COR-L47 (cell line): ENCODE measurements around the gene TPRG1L.
A peak's percentile ranks its signal among the peaks of the same experiment; 100 is the strongest.
"Not testable (repeated sequence)": the region's sequence is repeated elsewhere in the genome, so short reads cannot be mapped to it uniquely, and the experiment has no call there.

ENCODE experiments used
- DNase-seq: peaks from one replicate; lab custom pipeline; 2025; lab: John Stamatoyannopoulos, UW

TPRG1L gene

DNA sequence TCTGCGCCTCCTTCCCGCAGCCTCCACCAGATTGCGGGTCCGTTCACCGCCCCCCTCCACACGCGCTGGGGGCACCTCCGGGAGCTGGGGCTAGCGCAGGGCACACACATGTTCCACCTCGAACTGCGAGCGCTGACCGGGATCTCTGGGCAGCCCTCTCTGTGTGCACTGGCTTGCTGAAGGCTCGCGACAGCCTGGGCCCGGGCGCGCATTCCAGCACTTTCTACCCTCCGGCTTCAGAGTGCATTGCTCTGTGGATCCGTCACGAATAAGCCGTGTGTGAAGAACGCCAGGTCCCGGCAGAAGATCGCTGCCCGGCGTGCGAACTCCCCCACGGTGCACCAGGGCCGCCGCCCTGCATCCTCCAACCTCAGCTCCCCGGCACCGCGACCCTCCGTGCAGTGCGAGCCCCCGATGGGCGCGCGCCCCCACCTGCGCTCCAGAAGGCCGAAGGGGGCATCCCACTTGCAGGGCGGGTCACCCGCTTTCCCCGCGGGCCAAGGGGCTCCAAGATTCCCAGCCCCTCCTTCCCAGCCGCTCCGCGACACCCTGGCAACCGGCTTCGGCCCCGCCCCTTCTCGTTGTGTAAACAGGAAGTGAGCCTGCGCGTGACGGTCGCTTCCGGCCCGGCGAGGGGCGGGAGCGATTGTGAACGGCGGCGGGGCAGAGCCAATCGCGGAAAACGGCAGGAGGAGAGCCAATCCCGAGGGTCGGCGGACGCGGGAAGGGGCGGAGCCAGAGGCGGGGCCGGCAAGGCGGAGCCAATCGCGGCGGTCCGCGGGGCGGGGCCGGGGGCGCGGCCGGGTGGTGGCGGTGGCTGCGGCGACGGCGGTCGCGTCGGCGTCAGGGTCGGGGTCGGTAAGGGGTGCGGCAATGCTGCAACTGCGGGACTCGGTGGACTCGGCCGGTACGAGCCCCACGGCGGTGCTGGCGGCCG is at the start of gene TPRG1L:
TSS of gene TPRG1L (plus strand) at position 816 of the 937 bp plus-strand sequence. CDS start at position 874, 58 bp downstream.
- DNase-seq: peak; percentile 97

DNA sequence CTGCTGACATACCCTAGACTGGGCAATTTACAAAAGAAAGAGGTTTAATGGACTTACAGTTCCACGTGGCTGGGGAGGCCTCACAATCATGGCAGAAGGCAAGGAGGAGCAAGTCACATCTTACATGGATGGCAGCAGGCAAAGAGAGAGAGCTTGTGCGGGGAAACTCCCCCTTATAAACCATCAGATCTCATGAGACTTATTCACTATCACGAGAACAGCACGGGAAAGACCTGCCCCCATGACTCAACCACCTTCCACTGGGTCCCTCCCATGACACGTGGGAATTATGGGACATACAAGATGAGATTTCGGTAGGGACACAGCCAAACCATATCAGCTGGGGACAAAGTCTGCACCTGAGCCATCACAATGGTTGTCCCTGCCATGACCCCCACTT is 49.3 kb upstream of the TPRG1L start:
- not testable (repeated sequence) for DNase-seq

DNA sequence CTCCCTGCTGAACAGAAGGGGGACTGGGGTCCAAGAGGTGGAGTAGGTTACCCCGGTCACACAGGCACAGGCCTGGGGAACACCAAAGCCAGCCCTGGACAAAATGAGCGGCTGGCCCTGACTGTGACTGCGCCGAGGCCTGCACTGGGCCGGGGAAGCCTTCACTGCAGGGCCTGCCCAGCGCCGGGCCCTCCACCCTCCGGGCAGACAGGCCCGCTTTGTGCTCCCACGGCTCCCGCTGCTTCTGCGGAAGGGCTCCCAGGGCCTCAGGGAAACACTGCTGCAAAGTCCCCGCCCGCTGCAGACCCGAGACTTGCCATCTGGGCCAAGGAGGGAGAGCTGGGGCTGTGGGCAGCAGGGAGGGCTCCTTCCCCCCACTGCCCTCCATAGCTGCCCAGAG is 48.8 kb upstream of the TPRG1L start:
- DNase-seq: no peak

DNA sequence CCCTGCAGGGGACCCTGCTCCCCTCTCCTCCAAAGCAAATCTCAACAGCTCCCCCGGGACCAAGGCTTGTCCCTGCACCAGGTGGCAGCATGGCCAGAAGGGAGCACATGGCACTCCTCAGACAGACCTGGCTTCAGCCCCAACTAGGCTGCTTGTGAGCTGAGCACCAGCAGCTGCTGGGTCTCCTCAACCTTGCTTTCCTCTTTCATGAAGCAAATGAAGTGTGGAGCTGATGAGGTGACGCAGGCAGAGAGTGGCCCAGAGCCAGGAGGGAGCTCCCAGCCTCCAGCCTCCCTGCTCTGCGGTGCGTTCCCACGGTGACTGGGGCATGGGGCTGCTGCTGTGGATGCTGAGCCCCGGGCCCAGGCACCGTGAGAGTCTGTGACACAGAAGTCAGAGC is 47.5 kb upstream of the TPRG1L start:
- DNase-seq: no peak

DNA sequence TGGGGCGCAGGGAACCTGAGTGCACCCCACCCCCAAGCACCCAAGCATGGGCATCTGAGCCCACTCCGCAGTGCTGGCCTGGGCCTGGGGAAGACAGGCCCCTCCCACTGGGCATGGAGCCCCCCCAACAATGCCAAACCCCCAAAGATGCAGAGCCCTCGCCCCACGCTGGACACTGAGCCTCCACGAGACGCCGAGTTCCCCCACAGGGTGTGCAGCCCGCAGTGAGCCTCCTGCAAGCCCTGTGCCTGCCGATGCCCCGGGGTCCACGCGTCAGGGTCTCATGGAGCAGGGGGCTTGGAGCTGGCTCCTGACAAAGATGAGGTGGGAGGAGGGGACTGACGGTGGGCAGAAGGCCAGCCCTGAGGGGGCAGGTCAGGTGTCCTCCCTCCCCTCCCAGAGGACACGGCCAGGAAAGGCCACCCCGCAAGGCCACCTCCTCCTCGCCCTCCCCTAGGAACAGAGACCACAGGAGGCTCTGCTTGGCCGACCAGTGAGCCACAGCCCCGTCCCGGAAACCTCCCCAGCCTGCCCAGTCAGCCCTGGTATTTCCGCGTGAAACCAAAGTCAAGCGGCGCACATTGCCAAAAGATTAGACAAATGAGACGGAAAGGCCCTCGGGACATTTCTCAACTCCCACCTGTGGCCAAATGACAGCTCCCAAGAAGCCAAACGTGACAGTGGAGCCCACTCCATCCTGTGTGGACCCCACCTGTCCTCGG is 46.9 kb upstream of the TPRG1L start:
- DNase-seq: no peak

DNA sequence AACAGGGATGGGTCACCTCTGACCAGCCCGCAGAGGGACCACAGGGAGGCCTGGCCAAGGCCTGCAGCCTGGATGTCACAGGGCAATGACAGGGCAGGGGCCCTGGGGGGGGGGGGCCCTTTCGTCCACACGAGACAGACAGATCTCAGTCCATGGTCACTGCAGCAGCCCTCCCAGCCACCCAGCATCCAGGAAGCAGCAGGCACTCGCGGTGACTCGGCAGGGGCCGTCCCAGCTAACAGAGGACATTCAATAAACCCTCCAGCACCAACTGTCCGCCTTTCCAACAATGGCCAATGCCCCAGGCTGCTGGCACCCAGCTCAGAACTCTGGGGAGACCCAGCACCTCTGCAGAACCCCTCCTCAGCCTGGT is 46.4 kb upstream of the TPRG1L start:
- no peak for DNase-seq

DNA sequence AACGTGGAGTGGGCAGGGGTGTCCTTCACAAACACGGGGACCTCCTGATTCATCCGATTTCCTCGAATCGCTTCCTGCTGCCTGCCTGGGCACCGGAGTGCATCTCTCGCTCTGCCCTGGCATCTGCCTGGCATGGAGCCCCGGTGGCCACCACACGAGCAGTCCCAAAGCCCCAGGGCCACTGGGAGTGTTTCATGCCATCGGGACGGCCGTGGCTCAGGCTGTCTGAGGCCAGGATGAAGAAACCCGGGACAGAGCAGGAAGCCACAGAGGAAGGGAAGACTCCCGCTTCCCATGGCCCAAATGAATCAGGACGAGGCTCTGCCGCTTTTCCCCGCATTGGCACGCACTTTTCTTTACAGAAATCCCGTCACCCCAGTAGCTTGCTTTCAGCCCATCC is 45.9 kb upstream of the TPRG1L start:
- DNase-seq: no peak

DNA sequence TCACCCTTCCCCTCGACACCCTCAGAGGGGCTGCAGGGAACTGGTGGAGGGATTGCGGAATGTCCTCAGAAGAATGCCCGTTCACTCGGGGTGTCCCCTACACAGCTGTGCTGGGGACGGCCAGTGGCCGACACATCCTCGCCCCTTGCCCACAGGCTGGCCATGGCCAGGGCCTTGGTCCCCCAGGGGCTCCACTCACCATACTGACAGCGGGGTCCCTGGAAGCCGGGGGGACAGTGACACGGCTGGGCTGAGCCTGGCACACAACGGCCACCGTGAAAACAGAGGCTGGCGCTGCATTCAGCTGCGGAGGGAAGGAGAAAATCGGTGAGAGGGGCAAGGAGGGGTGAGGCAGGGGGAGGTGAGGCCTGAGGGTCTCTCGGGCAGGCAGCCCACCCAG is 45.2 kb upstream of the TPRG1L start:
- no peak for DNase-seq

DNA sequence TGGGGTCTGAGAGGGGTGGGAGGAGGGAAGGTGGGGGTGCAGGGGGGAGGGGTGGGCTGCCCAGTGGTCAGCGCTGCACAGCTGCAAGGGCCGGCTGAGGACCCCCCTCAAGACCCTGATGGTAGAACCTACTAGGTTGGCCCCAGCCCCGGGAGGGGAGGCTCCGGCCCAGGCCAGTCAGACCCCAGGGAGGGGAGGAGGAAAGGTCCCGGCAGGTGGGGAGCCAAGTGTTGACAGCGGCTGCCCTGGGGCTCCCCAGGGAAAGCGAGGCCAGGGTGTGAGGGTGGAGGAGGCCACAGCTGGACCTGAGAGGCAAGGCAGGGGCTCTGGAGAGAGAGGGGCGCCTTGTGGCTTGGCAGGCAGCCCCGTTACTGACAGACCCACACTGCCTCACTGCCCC is 44.6 kb upstream of the TPRG1L start:
- DNase-seq: no peak

DNA sequence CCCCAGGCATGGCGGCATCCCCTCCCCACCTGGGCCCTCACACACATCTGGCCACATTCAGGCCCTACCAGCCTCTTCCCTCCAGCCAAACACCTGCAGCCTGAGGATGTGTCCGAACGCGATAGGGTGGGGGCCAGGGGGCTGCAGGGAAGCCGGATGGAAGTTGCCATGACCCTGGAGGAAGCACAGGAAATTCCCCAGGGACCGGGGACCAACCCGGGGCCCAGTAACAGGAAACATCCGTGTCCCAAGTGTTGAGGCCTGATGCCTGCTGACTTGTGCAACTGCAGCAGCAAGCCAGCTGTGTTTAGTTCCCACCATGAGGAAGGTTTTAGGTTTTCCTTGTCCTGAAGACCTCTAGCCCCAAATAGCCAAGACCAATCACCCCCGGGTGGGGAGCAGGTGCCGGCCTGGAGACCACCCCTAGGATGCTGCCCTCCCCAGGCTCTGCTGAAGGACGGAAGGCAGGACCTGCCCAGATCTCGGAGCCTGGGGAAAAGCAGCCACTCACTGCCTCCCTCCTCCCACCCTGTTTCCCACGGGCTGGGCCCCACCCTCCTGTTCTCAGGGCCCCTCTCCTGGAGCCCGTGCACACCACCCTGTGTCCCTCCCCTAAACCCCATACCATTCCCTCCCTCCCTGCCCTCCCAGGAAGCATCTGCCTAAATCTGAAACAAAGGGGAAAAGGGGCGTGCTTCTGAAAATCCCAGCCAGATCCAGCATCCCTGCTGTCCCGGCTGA is 43.3 kb upstream of the TPRG1L start:
- DNase-seq: no peak

DNA sequence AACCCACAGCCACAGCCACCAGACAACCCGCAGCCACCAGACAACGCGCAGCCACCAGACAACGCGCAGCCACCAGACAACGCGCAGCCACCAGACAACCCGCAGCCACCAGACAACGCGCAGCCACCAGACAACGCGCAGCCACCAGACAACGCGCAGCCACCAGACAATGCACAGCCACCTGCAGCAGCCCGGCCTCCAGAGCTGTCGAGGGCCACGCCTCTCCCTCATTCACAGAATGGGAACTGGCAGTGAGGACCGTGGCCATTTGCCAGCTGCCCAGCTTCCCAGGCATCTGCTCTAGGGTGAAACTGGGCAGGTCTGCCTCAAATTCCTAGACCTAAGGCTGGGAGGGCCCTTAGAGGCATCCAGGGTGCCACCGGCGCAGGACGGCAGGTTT is 41.1 kb upstream of the TPRG1L start:
- peak; percentile 74 for DNase-seq

DNA sequence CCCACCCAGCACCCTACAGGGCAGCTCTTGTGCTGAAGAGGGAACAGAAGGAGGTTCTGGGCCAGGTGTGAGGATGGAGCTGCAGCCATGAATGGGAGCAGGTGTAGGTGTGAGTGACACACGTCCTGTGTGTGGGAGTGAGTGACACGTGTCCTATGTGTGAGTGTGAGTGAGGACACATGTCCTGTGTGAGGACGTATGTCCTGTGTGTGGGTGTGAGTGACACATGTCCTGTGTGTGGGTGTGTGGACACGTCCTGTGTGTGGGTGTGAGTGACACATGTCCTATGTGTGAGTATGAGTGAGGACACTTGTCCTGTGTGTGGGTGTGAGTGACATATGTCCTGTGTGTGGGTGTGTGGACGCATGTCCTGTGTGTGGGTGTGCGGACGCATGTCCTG is 39.9 kb upstream of the TPRG1L start:
- no peak for DNase-seq

DNA sequence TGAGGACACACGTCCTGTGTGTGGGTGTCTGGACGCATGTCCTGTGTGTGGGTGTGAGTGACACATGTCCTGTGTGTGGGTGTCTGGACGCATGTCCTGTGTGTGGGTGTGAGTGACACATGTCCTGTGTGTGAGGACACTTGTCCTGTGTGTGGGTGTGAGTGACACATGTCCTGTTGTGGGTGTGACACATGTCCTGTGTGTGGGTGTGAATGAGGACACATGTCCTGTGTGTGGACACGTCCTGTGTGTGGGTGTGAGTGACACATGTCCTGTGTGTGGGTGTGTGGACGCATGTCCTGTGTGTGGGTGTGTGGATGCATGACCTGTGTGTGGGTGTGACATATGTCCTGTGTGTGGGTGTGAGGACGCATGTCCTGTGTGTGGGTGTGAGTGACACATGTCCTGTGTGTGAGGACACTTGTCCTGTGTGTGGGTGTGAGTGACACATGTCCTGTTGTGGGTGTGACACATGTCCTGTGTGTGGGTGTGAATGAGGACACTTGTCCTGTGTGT is 39.4 kb upstream of the TPRG1L start:
- not testable (repeated sequence) for DNase-seq

DNA sequence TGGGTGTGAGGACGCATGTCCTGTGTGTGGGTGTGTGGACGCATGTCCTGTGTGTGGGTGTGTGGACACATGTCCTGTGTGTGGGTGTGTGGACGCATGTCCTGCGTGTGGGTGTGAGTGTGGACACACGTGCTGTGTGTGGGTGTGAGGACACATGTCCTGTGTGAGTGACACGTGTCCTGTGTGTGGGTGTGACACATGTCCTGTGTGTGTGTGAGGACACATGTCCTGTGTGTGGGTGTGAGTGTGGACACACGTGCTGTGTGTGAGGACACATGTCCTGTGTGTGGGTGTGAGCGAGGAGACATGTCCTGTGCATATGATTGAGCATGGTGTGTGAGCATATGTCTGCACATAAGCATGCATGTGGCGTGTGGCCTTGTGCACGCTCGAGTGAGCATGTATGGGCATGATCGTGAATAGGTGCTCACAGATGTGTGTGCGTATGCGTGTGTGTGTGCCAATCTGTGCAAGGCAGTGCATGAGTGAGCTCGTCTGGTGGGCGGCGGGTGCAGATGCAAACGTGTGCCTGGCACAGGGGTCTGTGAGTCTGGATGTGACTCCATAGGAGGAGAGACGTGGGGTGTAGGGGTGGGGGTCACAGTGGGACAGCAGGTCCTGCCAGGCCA is 38.8 kb upstream of the TPRG1L start:
- no peak for DNase-seq

DNA sequence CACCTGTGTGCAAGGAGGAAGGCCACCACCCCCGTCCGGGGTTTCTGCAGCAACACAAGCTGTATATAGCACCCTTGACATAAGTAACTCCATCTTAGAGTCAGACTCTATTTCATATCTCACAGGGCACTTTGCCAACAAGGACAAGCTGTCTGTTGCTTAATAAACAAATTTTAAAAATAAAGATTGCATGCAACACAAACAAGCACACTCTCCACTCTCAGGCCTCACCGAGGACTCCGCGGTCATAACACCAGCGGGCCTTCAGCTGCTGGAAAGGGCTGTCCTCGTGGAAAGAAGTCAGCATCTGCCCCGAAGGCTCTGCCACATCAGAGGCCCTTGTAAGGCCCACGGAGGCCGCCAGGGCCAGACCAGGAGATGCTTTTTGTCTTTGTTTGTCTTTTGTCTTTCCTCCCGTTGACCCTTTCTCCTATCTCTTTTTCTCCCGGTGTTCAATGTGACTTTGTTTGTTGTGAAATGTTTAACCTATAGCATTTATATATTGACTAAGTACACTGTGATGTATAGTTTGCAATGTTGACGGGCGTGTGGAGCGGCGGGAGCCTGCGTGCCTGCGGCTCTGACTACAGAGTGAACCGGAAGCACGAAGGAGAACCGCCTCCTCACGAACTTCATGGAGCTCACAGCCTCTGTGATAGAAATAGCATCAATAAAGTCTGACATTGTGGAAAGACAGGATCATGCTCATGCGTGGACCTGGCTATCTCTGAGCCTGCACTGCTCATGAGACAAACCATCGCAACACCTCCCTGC is 37.6 kb upstream of the TPRG1L start:
- DNase-seq: no peak

DNA sequence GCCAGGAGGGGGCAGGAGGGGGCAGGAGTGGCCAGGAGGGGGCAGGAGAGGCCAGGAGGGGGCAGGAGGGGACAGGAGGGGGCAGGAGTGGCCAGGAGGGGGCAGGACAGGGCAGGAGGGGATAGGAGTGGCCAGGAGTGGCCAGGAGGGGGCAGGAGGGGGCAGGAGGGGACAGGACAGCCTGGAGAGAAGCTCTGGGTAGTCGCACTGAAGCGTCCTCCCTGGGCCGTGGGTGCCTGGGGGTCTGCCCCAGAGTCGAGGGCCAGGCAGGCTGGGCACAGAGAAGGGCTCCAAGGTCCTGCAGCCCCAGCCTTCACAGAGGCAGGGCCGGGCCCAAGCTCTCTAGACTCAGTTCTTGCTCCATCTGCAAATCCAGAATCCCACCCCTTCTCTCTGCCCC is 36.4 kb upstream of the TPRG1L start:
- DNase-seq: no peak

DNA sequence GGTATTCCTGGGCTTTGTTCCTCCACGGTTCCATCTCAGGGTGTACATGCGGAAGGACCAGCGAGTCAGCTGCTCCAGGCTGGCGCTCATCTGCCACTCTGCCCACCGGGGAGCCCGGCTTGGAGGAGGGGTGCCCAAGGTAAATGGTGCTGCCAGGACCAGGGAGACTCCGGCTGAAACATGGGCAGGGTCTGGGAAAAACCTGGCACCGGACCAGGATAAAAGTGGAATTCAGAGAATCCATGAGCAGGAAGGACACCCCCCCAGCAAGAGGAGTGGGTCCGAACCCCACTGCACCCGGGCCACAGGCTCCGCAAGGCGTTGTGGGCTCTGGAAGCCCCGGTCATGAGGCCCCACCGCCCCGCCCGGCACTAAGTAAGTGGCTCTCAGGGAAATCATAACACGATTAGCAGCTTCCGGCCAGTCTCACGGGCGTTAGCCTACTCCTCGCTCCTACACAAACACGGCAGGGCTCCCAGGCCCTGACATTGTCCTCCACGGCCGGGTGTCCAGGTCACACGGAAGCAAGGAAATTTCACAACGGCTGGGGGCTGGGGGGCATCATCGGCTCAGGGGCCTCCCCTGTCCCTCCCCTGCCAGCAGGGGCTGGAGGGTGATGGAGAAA is 34.6 kb upstream of the TPRG1L start:
- DNase-seq: no peak

DNA sequence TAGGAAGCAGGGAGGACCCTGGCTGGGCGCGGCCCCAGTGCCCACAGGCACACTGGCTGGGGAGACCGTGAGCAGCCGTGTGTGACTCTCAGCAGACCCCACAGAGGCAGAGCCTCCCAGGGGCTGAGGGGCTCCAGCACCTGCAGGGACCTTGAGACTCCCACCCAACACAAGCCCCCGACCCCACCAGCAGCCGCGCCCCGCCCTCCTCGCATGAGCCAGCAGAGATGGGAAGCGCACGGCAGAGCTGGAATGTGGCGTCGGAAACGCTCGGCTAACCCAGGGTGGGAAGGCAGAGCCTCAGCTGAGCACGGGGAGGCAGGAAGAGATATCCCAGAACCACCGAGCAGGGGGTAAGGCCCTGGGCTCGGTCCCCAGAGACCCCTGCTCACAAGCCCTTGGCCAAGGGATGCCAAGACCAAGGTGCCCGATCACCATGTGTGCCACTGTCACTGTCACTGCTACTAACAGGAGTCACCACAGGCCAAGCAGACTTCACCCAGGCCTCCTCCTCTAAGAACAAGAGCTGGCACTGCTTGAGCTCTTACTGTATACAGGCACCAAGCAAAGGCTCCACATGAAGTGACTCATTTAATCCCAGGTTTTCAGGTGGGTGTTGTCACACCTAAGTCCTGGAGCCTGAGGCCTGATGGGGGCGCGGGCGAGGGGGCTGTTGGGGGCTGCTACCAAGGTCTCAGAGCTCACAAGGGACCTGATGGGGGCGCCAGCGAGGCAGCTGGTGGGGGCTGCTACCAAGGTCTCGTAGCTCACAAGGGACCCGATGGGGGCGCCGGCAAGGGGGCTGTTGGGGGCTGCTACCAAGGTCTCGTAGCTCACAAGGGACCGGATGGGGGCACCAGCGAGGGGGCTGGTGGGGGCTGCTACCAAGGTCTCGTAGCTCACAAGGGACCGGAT is 33.6 kb upstream of the TPRG1L start:
- DNase-seq: no peak

DNA sequence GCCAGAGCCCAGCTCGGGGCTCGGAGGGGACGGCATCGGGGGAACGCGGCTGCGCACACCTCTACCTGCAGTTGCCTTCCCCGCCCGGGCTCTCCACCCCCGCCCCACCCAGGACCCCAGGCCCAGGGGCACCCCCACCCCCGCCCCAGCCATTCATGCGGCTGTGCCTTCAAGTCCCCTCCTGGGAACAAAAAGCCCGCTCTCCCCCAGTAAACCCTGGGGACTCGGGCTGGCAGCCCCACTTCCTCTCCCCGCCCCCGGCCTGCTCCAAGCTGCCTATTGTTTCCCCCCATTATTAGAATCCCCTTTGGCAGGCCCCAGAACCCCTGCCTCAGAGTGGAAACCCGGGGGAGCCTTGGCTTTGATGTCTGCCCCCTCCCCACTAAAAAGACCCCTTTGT is 31.5 kb upstream of the TPRG1L start:
- no peak for DNase-seq

DNA sequence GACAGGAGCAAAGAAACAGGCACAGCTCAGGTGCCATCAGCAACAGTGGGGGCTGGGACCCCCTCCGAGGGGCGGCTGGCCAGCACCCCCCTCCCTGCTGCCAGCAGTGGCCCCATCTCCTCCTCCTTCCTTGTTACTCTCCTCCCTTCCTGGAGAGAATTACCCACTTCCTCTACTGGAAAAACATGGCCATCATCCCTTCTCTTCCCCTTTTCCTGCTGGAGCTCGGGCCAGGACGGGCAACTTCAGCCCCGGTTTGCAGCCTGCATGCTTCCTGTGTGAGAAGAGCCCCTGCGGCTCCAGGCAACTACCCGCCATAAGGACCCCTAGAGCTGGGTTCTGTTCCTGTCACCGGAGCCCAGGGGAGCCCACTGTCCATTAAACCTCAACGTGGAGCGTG is 31.1 kb upstream of the TPRG1L start:
- DNase-seq: no peak
